ENCODE data around the gene NAA16. TPM values are rescaled to one million over a fixed set of nuclear protein-coding genes. Genes with fewer than 3 reads are reported as not detected.

NAA16 gene
- total RNA-seq, 6 experiments from 2014 or later = 8.9 to 13.6 (median 10.2) TPM

DNA sequence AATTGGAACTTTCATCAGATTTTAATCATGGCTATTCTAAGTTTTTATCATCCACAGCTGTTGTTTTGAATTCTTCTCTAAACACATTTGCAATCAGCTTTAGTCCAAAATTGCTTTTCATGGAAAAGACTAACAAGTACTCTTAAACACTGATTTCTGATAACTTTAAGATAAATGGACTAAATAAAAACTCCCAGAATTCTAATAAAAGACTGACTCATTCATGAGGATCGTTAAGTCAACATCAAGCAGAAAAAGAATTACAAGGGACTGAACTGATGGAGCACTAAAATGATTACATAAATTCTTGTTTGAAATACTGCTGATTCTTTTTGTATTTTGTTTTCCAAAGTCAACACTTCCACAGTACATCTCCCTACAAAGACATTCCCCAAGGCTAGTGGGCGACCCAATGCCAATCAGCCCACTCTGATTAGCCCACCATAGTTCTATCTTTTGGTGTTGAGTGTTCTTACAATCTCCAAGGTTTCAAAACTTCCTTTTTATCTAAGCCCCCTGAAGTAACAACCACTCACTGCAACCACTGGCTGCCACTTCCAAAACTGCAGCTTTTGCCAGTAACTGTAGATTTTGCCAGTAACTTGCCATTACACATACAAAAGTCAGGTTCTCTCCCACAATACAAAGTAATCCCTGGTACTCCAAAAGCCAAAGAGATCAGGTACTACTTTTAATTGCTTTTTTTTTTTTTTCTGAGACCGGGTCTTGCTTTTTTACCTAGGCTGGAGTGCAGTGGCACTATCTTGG lies 14.0 kb upstream of the NAA16 start:
- peak overlapping the region; percentile 27; the same call in 1 of the 2 replicates for H3K27ac Mint-ChIP-seq
- no peaks in the 10 kb centered on the region for H3K36me3 Mint-ChIP-seq (ENCODE audit: low read depth)
- no peaks in the 10 kb centered on the region; the same call in none of the 2 replicates for H3K27me3 Mint-ChIP-seq (ENCODE audit: insufficient read depth)
- peaks cover 10% of the 10 kb centered on the region for H3K4me1 Mint-ChIP-seq (ENCODE audit: low read depth)
- TF ChIP-seq, protein P1, sequence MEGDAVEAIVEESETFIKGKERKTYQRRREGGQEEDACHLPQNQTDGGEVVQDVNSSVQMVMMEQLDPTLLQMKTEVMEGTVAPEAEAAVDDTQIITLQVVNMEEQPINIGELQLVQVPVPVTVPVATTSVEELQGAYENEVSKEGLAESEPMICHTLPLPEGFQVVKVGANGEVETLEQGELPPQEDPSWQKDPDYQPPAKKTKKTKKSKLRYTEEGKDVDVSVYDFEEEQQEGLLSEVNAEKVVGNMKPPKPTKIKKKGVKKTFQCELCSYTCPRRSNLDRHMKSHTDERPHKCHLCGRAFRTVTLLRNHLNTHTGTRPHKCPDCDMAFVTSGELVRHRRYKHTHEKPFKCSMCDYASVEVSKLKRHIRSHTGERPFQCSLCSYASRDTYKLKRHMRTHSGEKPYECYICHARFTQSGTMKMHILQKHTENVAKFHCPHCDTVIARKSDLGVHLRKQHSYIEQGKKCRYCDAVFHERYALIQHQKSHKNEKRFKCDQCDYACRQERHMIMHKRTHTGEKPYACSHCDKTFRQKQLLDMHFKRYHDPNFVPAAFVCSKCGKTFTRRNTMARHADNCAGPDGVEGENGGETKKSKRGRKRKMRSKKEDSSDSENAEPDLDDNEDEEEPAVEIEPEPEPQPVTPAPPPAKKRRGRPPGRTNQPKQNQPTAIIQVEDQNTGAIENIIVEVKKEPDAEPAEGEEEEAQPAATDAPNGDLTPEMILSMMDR (IDR thresholded peaks at IDR 0.05) = no peak
- H3K4me3 Mint-ChIP-seq = peak overlapping the region; percentile 12; the same call in 1 of the 2 replicates
- DNase-seq = no peak
- peaks cover 4% of the 10 kb centered on the region for H3K9me3 Mint-ChIP-seq

DNA sequence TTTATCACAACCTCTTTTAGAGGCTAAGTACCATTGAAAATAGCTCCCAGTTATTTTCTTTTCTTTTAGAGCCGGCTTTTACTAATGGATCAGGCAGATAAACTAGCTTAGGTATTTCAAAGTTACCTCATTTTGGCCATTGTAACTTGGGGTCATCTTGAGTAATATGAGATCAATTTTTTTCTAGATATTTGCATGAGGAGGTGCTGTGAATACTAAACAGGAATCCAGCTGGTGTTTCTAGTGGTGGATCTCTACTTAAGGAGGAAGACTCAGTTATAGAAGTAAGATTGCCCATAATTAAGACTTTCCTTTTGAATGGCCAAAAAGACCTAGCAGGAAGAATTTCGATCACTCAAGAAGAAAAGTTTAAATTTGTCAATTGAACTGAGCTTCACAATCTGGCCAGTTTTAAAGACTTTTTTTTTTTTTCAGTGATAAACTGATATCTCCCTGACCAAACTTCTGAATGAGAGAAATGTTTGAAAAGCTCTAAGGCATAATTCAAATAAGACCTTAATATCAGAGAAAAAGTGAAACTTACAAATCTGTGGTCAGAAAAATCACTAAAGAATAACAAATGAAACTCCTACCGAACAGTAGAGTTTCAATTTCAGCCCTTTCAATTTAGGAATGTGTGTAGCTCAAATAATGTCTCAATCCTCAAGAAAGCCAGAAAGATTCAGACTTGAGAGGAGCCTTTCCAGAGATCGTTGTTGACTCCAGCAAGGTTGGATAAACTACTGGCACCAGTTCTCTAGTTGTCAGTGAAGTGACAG lies 11.6 kb upstream of the NAA16 start:
- Mint-ChIP-seq H3K27ac (no peak overlapping the region), H3K36me3 (ENCODE audit: low read depth) (no peaks in the 10 kb centered on the region)
- DNase-seq = no peak

DNA sequence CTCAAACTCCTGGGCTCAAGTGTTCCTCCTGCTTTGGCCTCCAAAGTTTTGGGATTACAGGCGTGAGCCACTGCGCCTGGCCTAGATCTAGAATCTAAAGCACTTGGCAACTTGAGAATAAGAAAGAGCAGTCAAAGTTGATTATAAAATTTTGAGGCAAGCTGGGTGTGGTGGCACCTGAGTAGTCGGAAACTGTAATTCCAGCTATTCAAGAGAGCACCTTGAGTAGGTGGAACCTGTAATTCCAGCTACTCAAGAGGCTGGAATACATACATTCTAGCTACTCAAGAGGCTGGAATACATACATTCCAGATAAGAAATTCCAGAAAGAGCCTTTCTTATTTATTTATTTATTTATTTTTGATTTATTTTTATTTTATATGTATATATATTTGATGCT lies 8.3 kb upstream of the NAA16 start:
- Mint-ChIP-seq H3K4me3 (no peak overlapping the region), H3K27ac (no peak overlapping the region), H3K27me3 (ENCODE audit: insufficient read depth) (peaks cover 2% of the 10 kb centered on the region; the same call in 1 of the 2 replicates), H3K4me1 (ENCODE audit: low read depth) (peaks cover 7% of the 10 kb centered on the region; the same call in 1 of the 2 replicates), H3K9me3 (no peaks in the 10 kb centered on the region), H3K36me3 (ENCODE audit: low read depth) (no peaks in the 10 kb centered on the region)
- TF ChIP-seq, protein P1 (IDR thresholded peaks at IDR 0.05) = no peak
- no peak for DNase-seq

More for the DNA sequence above, 11.6 kb upstream of the NAA16 start:
- Mint-ChIP-seq H3K4me1 (ENCODE audit: low read depth) (peaks cover 10% of the 10 kb centered on the region), H3K9me3 (peaks cover 3% of the 10 kb centered on the region; the same call in 1 of the 2 replicates), H3K27me3 (ENCODE audit: insufficient read depth) (peaks cover 2% of the 10 kb centered on the region), H3K4me3 (no peak overlapping the region)
- TF ChIP-seq, protein P1 (IDR thresholded peaks at IDR 0.05) = no peak

DNA sequence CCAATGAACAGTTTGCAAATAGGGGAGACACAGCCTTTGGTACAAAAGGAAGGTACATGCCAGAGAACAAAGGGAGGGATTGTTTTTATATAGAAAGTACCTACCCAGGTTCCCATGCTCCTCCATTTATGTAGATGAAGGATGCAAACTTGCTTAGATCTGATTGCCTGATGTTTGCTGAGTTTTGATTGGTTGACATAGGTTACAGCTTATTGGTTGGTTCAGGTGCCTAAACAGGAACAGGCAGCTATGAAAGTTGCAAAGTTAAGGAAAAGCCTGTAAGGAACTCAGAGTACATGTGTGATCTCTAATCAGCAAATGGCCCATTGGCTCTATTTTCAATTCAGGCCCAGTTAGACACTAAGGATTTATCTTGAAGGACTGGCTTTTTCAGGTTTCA lies 6.5 kb upstream of the NAA16 start:
- Mint-ChIP-seq H3K9me3 (no peaks in the 10 kb centered on the region), H3K4me1 (ENCODE audit: low read depth) (peaks cover 7% of the 10 kb centered on the region; the same call in 1 of the 2 replicates), H3K27ac (no peak overlapping the region), H3K4me3 (no peak overlapping the region), H3K36me3 (ENCODE audit: low read depth) (no peaks in the 10 kb centered on the region), H3K27me3 (ENCODE audit: insufficient read depth) (peaks cover 2% of the 10 kb centered on the region; the same call in 1 of the 2 replicates)
- DNase-seq = no peak
- TF ChIP-seq, protein P1 (IDR thresholded peaks at IDR 0.05) = no peak

DNA sequence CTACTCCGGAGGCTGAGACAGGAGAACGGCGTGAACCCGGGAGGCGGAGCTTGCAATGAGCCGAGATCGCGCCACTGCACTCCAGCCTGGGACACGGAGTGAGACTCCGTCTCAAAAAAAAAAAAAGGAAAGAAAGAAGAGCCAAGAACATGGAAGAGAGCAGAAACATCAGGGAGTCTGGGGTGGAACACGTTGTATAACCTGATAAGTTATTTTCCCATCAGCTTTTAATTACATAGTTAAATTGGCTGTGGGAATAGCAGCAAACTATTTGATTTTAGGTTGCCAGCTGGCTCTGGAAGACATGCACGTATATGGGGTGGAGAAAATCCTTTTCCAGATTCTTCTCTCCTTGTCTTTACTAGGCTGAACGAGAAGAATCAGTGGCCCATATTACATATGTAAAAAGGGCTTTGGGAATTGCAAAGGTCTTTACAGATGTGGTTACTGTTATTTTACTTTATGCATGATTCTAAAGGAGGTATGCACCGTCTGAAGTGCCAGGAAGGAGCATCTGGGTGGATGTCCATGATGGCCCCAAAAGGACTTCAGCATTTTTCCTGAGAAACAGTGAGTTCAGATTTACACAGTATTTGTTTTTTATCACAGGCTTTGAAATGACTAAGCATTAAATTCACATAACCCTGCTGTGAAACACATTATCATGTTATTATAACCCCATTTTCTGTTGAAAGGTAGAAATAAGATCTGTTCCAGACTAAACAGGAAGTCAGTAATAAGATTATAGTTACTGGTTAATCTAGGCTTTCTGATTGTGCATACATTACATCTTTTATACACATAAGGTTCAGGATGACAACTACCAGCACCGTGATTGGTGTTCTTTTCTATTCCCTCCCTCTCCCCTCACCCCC lies 4.6 kb upstream of the NAA16 start:
- TF ChIP-seq, protein P1 (IDR thresholded peaks at IDR 0.05) = no peak

More for the DNA sequence above, 4.6 kb upstream of the NAA16 start:
- Mint-ChIP-seq H3K4me3 (no peak overlapping the region), H3K9me3 (no peaks in the 10 kb centered on the region), H3K27ac (no peak overlapping the region), H3K27me3 (ENCODE audit: insufficient read depth) (peaks cover 2% of the 10 kb centered on the region; the same call in 1 of the 2 replicates), H3K4me1 (ENCODE audit: low read depth) (peaks cover 15% of the 10 kb centered on the region; the same call in 1 of the 2 replicates), H3K36me3 (ENCODE audit: low read depth) (no peaks in the 10 kb centered on the region)
- DNase-seq = no peak

Measured in HFFc6 (cell line).